SU-DHL-6 (cell line): Measurements from ENCODE around the gene PHF14.

Source experiments
- H2AFZ ChIP-seq: fragments of 200-600 bp; sonication (generic); 2 replicates; pipeline ENCODE4 v1.6.1; 2014; ENCODE audit warnings: low read depth, mild to moderate bottlenecking, moderate library complexity, mixed read lengths, antibody characterized with exemption, low read length; ENCODE audit not compliant: severe bottlenecking
- H3F3A ChIP-seq: fragments of 200-600 bp; shearing (Covaris generic); 2 replicates; pipeline ENCODE4 v1.6.0; 2016; ENCODE audit warnings: antibody characterized with exemption, mild to moderate bottlenecking; ENCODE audit not compliant: insufficient read depth
- H3K27ac ChIP-seq: fragments of 200-600 bp; sonication (generic); 2 replicates; pipeline ENCODE4 v1.5.1; 2016; ENCODE audit warnings: low read depth, mild to moderate bottlenecking, low read length, moderate library complexity, mixed read lengths
- H3K27me3 ChIP-seq: fragments of 200-600 bp; sonication (generic), shearing (Covaris generic); 2 replicates; pipeline ENCODE4 v1.6.0; 2014; ENCODE audit warnings: mild to moderate bottlenecking, low read length
- H3K36me3 ChIP-seq: fragments of 200-600 bp; sonication (generic); 2 replicates; pipeline ENCODE4 v1.6.1; 2014; ENCODE audit warnings: mild to moderate bottlenecking, low read length, mixed read lengths
- H3K4me2 ChIP-seq: fragments of 300-600, 200-600 bp; shearing (Covaris generic), sonication (generic); 2 replicates; pipeline ENCODE4 v1.6.0; 2014; ENCODE audit warnings: low read length, low read depth, mild to moderate bottlenecking; ENCODE audit not compliant: poor library complexity, severe bottlenecking
- H3K4me3 ChIP-seq: fragments of 200-600 bp; sonication (generic); 2 replicates; pipeline ENCODE4 v1.5.1; 2014; ENCODE audit warnings: antibody characterized with exemption, low read length, mild to moderate bottlenecking, mixed read lengths; ENCODE audit not compliant: insufficient read depth, poor library complexity, severe bottlenecking
- H3K79me2 ChIP-seq: fragments of 200-600 bp; sonication (generic); 2 replicates; pipeline ENCODE4 v1.6.1; 2014; ENCODE audit warnings: mild to moderate bottlenecking, low read length, moderate library complexity; ENCODE audit not compliant: insufficient read depth
- H3K9ac ChIP-seq: fragments of 200-600 bp; sonication (generic); 2 replicates; pipeline ENCODE4 v1.7.0; 2014; ENCODE audit warnings: mild to moderate bottlenecking, low read length
- H3K9me2 ChIP-seq: fragments of 200-600 bp; sonication (generic); replicated peaks from 2 replicates; pipeline ENCODE4 v1.6.1; 2014; ENCODE audit warnings: low read length; ENCODE audit not compliant: insufficient read depth
- H3K9me3 ChIP-seq: fragments of 200-600 bp; sonication (generic); 2 replicates; pipeline ENCODE4 v1.6.1; 2014; ENCODE audit warnings: low read length, mixed read lengths; ENCODE audit not compliant: insufficient read depth
- H4K20me1 ChIP-seq: fragments of 200-600 bp; sonication (generic); 2 replicates; pipeline ENCODE4 v1.6.1; 2014; ENCODE audit warnings: low read depth, mild to moderate bottlenecking, antibody characterized with exemption, low read length, moderate library complexity, mixed read lengths
- CTCF ChIP-seq: fragments of 200-600 bp; sonication (generic); IDR thresholded peaks from one replicate; pipeline ENCODE4 v1.5.1; 2017; ENCODE audit warnings: antibody characterized with exemption, mild to moderate bottlenecking, low read length, moderate library complexity; ENCODE audit not compliant: insufficient read depth, poor library complexity, severe bottlenecking
- EZH2phosphoT487 ChIP-seq: fragments of 200-600 bp; sonication (generic), shearing (Covaris generic); conservative IDR thresholded peaks from 2 replicates; pipeline ENCODE4 v1.6.1; 2018; ENCODE audit warnings: mild to moderate bottlenecking, antibody characterized with exemption, low read length, moderate library complexity, mixed read lengths

The PHF14 gene

GRCh38 chr7:11082121-11082520 lies 108.4 kb downstream of the PHF14 start:
- H3K79me2 ChIP-seq, result no peaks in the 10 kb centered on the region; the same call in 1 of the 2 replicates
- no peaks in the 10 kb centered on the region for H4K20me1 ChIP-seq

GRCh38 chr7:11082552-11083213 lies 109.0 kb downstream of the PHF14 start:
- Histone ChIP-seq H3K4me3 (no peak overlapping the region), H3K9me2 (no peaks in the 10 kb centered on the region), H2AFZ (no peak overlapping the region), H3K79me2 (no peaks in the 10 kb centered on the region; the same call in 1 of the 2 replicates), H4K20me1 (no peaks in the 10 kb centered on the region), H3F3A (peaks cover 9% of the 10 kb centered on the region; the same call in 1 of the 2 replicates), H3K9ac (no peak overlapping the region), H3K4me2 (no peak overlapping the region), H3K36me3 (peaks cover 16% of the 10 kb centered on the region; the same call in 1 of the 2 replicates), H3K27ac (no peak overlapping the region), H3K27me3 (no peaks in the 10 kb centered on the region), H3K9me3 (no peaks in the 10 kb centered on the region)
- TF ChIP-seq CTCF (no peak), EZH2phosphoT487 (no peak)

More at GRCh38 chr7:11082121-11082520, 108.4 kb downstream of the PHF14 start:
- H3K9me3 ChIP-seq, result no peaks in the 10 kb centered on the region
- H3K36me3 ChIP-seq, result peaks cover 16% of the 10 kb centered on the region; the same call in 1 of the 2 replicates
- H3K27ac ChIP-seq, result no peak overlapping the region
- H3K4me2 ChIP-seq, result no peak overlapping the region
- no peaks in the 10 kb centered on the region for H3K27me3 ChIP-seq
- peaks cover 9% of the 10 kb centered on the region; the same call in 1 of the 2 replicates for H3F3A ChIP-seq
- H2AFZ ChIP-seq, result no peak overlapping the region
- no peak overlapping the region for H3K4me3 ChIP-seq
- H3K9me2 ChIP-seq, result no peaks in the 10 kb centered on the region
- TF ChIP-seq EZH2phosphoT487 (no peak), CTCF (no peak)
- H3K9ac ChIP-seq, result no peak overlapping the region

- Histone ChIP-seq H3K4me3 (no peak overlapping the region), H3K79me2 (no peaks in the 10 kb centered on the region; the same call in 1 of the 2 replicates), H2AFZ (no peak overlapping the region), H4K20me1 (no peaks in the 10 kb centered on the region), H3K4me2 (no peak overlapping the region), H3K9me2 (no peaks in the 10 kb centered on the region), H3K9ac (no peak overlapping the region), H3K9me3 (no peaks in the 10 kb centered on the region), H3F3A (peaks cover 9% of the 10 kb centered on the region; the same call in 1 of the 2 replicates), H3K36me3 (peaks cover 14% of the 10 kb centered on the region; the same call in 1 of the 2 replicates), H3K27me3 (no peaks in the 10 kb centered on the region), H3K27ac (no peak overlapping the region)
- TF ChIP-seq CTCF, result no peak
- no peak for TF ChIP-seq EZH2phosphoT487
These were observed 109.5 kb downstream of the PHF14 start for GRCh38 chr7:11083214-11083568.
